Activated CD8-positive, alpha-beta memory T cell treated with anti-CD3 and anti-CD28 coated beads, Interleukin-2, amount 50 U/mL, for 24 hours (primary cell): Measurements from ENCODE around the gene CYTH3.

Source experiments
- DNase-seq: peaks from one replicate; pipeline ENCODE4 v3.0.0-alpha.2; 2020; ENCODE audit errors: extremely low read depth

Gene CYTH3

DNA sequence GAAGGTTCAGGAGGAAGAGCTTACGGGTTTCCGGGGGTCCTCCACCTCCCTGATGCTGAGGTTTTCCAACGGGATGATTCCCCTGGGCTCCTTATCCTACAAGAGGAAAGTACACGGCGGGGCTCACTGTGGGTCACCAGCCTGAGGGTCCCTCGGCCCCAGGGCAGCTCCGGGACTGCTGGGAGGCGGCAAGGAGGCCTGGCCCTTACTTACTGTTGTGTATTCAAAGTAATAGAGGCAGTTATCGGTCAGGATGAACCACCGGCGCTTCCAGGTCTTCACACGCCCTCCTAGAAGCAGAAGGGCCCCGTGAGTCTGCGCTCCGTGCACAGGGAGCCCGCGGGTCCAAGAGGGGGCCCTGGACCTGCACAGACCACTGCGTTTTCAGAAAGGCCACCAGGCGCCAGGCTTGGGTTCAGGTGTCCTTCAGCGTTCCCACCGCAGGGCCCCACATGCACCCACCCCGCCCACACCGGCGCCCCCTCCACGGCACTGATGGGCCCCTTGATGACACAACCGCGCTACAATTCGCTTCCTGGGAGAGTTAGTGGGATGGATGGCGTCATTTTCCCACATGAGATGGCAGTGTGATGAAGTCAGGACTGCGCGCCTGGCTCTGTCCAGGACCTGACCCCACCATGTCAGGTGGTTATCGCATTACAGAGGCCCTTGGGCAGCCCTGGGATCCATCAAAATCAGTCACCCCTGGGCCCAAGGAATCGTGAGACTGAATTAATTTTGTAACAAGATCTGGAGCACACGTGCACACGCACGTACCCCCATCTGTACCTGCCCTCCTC, 106.7 kb downstream of the CYTH3 start:
- no peak for DNase-seq

DNA sequence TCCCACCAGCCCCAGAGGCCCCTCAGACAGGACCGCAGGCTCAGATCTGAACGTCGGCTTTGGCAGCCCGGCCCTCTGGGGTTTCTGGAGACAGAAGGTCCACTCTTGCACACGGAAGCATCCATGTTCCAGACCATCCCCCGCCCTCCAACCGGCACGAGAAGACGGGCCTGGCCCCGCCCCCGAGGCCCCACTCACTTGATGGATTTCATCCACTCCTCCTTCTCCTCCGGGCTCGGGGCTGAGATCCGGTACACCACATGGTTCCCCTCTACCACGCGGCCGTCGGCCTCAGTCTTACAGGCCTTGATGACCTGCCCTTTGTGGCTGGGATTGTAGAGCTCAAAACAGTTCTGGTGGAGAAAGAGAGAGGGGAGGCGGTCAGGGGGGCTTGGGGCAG, 107.3 kb downstream of the CYTH3 start:
- no peak for DNase-seq

GRCh38 chr7:6164491-6164890, 107.9 kb downstream of the CYTH3 start:
- DNase-seq = no peak

GRCh38 chr7:6164010-6164409, 108.4 kb downstream of the CYTH3 start:
- DNase-seq = no peak

GRCh38 chr7:6163402-6163801, 109.0 kb downstream of the CYTH3 start:
- no peak for DNase-seq

DNA sequence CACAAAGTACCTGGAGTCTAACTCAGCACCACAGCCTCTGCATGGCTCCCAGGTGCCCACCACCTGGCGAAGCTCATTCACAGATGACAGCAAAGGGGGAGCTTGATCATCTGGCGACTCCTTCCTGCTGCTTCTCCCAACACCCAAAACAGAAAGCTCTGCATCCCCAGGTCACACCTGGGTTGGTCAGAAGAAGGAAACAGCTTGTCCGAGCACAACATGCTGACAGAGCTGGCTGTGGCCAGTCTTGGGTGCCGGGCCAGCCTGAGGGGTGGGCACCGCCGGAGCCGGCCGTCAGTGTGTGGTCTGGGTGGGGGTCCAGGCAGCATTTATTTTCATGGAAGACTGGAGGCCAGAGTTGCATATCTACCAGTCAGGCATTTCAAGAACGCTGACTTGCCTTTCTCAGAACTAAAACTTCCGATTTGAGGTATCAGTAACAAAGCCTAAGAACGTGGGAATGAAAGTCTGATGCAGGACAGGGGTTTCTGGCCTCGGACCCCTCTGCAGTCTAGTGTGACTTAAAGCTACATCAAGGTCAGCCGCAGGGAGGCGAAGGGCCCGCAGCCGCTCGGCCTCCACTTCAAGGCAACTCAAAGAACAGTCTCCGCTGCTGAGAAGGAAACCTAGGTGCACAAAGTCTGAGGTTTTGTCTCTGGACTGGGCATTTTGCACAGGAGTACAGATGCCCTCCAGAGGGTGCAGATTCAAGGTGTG, 109.6 kb downstream of the CYTH3 start:
- DNase-seq = no peak

DNA sequence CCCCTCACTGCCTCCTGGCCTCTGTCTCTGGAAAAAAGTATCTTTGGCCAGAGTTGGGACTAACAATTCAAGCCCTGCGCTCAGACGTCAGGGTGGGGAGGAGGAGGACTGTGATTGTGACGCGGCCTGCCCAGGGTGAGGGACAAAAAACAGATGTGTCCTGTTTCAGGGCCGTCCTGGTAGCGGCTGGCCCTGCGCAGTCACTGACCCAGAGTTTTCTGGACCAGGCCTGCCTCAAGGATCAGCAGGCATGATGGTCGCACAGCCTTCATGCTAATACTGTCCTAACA, 110.1 kb downstream of the CYTH3 start:
- DNase-seq = no peak

DNA sequence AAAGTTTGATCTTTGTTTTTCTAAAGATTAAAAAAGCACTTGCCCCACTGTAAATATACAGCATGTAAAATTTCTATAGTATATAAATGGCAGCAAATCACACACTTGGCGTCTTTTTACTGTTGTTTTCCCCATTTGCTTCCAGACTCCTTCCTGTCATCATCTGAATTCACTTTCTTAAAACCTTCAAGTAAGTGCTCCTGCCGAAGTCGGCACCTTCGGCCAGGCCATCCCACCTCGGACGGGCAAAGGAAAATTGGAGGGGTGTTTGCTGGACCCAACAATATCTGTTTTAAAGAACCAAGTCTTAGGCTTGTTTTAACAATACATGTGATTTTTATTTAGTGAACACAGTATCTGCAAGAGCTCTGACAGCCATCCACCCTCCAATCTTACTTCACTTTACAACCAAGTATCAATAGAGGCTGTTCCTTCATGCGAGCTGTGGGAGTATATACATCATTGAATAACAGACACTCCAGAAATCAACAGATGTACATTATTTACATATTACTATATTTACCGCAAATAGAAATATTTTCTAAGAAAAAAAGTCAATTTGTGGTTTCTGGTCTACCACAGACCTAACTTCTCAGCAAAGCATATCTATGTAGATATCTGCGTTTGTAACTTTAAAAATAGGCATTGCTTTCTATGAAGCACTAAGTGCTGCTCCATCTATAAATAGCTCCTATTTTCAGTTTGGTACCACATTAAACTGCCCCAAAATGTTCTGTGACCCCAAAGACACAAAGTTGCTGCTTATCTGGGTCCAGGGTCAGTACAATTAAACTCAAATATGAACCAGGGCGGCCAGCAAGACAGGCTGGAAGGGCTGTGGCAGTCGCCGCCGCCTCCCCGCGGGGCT, 110.7 kb downstream of the CYTH3 start:
- no peak for DNase-seq

DNA sequence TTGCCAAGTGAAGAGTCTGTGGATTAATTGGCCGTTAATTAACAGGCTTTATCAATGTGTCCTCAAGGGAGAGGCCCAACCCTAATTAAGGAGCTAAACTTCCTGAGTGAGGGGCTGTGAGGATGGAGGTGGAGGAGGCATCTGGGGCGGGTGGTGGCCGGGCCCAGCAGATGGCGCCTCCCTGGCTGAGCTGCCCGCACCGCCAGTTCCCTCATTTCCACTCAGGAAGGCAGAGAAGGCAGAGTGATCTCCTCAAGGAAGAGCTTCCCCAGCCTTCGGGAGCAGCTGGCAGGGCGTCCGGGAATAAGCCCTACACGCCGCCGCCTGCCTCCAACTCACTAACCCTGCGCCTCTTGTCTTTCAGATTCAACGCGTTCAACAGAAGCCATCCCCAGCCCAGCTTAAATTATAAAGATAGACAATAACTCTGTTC, 112.2 kb downstream of the CYTH3 start:
- DNase-seq = no peak

DNA sequence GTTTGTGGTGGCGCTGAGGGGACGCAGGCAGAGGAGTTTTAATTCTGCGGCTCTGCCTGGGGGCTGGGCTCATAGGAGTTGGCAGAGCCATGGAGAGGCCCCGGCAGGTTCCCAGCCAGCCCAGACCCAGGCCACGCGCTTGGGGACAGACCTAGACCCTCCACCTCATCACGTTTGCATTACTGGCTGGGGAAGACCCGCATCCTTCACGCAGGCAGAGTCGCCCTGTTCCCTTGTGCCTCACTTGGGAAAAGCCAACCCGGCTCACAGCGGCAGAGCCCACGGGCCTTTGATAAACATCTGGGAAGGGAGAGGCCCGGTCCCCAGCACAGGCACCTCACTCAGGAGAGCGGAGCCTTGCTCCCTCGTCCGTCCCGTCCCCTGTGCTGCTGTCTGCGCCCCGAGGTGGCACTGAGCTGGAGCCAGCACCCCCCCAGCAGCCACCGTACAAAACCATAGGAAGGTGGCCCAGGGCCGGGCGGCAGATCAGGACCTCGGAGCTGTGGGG, 112.8 kb downstream of the CYTH3 start:
- no peak for DNase-seq

- no peak for DNase-seq
These were observed 113.3 kb downstream of the CYTH3 start for GRCh38 chr7:6159097-6159483.

- DNase-seq = no peak
These were observed 113.9 kb downstream of the CYTH3 start for GRCh38 chr7:6158424-6159096.

DNA sequence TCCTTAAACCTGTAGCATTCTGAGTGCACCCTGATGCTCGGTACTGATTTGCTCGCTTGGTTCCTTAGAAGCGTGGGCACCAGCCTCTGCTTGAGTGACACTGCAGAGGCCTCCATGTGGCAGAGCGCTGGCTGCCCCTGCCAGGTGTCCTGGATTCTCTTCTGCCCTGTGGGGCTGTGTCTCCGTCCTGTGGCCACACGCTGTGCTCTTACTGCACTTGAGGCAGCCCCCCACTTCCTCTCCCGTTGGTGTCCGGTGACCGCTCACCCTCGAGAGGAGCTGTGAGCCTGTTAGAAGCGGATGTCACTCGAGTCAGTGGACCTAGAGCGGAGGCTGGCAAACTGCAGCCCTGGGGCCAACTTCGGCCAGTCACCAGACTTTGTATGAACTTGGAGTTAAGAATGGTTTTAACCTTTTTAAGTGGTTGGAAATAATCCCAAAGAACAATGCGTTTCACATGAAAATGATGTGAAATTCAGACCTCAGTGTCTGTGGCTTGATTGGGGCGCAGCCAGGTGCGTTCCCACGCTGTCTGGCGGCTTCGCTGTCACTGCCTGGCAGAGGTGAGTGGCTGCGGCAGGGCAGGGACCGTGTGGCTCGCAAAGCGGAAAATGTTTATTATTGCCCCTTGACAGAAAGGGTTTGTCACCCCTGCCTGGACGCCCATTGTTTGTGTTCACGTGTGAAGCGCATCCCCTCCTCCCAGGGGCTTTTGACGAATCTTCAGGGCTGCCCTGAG, 114.6 kb downstream of the CYTH3 start:
- DNase-seq = no peak

DNA sequence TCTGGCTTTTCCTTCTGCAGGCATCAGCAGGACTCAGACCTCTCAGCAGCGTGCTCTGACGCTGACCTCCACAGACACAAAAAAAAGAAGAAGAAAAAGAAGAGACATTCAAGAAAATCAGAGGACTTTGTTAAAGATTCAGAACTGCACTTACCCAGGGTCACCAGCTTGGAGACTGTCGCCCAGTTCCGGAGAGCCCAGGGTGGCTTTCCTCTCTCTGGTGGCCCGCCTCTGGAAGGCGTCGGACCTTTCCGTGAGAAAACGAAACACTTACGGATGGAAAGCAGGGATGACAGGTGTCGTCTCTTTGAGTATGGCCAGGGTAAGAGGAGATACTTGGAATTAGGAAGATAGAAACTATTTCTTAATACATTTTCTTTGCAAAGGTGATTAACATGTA, 115.7 kb downstream of the CYTH3 start:
- no peak for DNase-seq

- no peak for DNase-seq
These were observed 116.8 kb downstream of the CYTH3 start for GRCh38 chr7:6155596-6155995.

GRCh38 chr7:6154542-6155404, 117.7 kb downstream of the CYTH3 start:
- no peak for DNase-seq

DNA sequence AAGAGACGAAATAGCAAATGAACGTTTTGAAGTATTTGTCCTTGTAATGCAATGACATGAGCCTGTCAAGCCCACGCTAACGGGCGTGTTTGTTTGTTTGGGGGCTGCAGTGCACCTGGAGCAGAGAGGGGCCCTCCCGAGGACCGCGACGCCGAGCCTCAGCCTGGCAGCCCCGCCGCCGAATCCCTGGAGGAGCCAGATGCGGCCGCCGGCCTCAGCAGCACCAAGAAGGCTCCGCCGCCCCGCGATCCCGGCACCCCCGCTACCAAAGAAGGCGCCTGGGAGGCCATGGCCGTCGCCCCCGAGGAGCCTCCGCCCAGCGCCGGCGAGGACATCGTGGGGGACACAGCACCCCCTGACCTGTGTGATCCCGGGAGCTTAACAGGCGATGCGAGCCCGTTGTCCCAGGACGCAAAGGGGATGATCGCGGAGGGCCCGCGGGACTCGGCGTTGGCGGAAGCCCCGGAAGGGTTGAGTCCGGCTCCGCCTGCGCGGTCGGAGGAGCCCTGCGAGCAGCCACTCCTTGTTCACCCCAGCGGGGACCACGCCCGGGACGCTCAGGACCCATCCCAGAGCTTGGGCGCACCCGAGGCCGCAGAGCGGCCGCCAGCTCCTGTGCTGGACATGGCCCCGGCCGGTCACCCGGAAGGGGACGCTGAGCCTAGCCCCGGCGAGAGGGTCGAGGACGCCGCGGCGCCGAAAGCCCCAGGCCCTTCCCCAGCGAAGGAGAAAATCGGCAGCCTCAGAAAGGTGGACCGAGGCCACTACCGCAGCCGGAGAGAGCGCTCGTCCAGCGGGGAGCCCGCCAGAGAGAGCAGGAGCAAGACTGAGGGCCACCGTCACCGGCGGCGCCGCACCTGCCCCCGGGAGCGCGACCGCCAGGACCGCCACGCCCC, 118.5 kb downstream of the CYTH3 start:
- no peak for DNase-seq

- DNase-seq = no peak
These were observed 120.3 kb downstream of the CYTH3 start for GRCh38 chr7:6151994-6152735.
